HG02973 (cell line): Measurements from ENCODE around the gene PRKCZ.
"Not testable (repeated sequence)": the region's sequence is repeated elsewhere in the genome, so short reads cannot be mapped to it uniquely, and the experiment has no call there.

Experiments used
- ATAC-seq: cut with Tn5 transposase; IDR thresholded peaks from one replicate; pipeline ENCODE4 v1.9.1; 2021; ENCODE audit warnings: moderate library complexity; ENCODE audit not compliant: unreplicated experiment

Gene PRKCZ

DNA sequence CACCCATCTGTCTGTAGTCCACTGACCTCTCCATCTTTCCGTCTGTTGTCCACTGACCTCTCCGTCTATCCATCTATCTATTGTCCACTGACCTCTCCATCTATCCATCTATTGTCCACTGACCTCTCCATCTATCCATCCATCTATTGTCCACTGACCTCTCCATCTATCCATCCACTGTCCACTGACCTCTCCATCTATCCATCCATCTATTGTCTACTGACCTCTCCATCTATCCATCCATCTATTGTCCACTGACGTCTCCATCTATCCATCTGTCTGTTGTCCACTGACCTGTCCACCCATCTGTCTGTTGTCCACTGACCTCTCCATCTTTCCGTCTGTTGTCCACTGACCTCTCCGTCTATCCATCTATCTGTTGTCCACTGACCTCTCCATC lies 97.7 kb downstream of the PRKCZ start:
- ATAC-seq: not testable (repeated sequence)

DNA sequence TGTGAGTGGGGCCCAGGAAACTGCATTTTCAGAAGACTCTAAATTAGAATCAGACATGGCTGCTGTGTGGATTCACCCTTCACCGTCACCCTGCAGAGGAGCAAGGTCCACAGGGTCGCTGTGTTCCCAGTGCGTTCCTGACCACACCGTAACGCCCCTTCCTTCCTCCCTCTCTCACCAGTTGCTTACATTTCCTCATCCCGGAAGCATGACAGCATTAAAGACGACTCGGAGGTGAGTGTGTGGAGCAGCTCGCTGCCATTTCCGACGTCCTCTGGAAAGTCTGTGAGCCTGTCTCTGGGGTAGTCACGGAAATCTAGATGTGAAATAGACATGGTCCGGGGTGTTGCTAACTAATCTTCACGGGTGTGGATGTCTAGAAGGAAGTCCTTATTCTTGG lies 98.5 kb downstream of the PRKCZ start:
- ATAC-seq: no peak

DNA sequence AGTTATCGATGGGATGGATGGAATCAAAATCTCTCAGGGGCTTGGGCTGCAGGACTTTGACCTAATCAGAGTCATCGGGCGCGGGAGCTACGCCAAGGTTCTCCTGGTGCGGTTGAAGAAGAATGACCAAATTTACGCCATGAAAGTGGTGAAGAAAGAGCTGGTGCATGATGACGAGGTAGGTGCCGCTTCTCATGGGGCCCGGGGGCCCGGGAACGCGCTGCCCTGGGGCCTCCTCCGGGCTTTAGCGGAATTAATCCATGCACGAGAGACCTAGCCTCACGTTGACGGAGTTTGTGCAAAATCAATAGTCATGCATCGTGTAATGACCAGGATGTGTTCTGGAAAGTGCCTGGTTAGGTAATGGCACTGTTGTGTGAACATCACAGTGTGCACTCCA lies 100.6 kb downstream of the PRKCZ start:
- ATAC-seq: no peak

DNA sequence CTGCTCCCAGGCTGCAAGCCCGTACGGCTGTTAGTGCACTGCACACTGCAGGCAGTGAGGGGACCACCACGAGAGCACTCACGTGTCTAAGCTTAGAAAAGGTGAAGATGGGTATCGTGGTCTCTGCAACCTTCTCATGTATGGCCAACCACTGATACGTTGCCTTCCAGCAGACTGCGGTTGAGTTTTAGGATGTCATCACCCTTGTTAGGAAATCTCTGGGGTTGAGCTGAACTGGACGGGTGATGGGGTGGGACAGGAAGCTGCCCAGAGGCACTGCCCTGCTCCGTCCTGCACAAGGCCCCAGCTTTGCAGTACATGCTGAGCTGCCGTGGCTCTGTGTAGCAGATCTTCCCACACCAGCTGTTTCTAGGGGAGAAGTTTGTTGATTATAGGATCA lies 101.0 kb downstream of the PRKCZ start:
- no peak for ATAC-seq

DNA sequence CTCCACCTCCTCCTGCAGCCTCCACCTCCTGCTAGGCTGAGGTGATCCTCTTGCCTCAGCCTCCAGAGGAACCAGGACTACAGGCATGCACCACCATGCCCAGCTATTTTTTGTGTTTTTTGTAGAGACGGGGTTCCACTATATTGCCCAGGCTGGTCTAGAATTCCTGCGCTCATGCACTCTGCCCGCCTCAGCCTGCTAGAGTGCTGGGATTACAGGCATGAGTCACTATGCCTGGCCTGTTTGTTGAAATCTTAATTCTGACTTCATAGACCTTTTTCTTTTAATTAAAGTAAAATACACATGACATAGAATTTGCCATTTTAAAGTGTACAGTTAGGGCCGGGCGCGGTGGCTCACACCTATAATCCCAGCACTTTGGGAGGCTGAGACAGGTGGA lies 101.7 kb downstream of the PRKCZ start:
- no peak for ATAC-seq

DNA sequence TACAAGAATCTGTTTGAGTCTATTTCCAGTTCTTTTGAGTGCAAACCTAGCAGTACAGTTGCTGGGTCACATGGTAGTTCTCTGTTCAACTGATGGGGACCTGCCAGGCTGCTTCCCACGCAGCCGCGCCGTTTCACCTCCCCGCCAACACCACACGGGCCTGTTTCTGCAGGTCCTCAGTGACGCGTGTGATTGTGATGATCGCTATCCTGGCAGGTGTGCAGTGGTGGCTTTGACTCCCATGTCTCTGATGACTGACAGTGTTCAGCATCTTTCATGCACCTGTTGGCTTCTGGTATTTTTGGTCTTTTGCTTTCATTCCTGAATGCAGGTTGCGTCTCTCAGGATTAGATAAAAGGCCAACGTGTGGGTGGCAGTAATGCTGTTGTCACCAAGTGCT lies 102.7 kb downstream of the PRKCZ start:
- no peak for ATAC-seq

DNA sequence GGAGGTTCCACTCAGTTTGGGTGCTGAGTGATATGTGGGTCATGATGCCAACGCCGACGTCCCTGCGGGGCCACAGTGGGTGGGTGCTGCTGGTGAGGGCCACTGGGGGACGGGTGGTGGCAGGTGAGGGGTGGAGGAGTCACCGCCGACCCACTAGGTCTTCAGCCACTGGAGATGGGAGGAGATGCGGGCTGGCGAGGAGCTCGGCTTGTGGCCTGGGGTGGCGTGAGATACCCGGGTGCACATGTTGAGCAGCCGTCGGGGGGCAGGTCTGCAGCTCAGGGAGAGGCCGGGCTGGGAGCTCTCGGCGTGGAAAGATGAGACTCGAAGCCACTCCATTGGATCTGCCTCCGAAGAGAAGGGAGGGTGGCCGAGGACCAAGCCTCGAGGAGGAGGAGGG lies 103.8 kb downstream of the PRKCZ start:
- no peak for ATAC-seq

DNA sequence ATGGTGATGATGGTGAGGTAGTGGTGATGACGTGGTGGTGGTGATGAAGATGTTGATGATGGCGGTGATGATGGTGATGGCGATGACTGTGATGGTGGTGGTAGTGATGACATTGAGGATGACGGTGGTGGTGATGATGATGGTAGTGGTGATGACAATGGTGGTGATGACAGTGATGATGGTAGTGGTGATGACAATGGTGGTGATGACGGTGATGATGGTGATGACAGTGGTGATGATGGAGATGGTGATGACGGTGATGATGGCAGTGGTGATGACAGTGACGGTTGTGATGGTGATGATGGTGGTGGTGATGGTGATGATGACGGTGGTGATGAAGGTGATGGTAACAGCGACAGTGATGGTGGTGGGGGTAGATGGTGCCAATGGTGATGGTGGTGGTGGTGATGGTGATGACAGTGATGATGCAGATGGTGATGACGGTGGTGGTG lies 105.0 kb downstream of the PRKCZ start:
- ATAC-seq: no peak

DNA sequence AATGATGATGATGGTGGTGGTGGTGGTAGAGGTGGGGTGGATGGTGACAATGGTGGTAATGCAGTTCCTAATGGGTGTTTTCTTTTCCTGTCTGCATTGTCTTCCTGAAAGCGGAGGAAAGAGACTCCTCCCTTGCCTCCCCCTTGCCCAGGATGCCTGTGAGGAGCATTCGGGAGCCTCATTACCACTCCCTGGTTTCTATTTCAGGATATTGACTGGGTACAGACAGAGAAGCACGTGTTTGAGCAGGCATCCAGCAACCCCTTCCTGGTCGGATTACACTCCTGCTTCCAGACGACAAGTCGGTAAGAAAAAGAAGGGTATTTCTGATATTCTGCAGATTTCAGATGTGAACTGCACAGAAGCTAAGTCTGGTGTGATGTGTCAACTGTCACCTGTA lies 105.6 kb downstream of the PRKCZ start:
- ATAC-seq: no peak

DNA sequence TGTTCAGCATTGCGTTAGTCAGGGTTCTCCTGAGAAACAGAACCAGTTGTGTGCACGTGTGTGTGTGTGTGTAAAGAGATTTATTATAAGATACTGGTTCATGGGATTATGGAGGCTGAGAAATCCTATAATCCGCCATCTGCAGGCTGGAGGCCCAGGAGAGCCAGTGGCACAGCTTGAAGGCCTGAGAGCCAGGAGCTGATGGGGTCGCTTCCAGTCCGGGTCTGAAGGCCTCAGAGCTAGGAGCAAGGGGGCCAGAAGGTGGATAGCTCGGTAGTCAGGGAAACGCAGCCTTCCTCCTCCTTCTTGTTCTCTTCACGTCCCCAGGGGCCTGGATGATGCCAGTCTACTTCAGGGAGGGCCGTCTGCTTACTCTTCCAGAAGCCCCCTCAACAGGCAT lies 106.7 kb downstream of the PRKCZ start:
- ATAC-seq: no peak

DNA sequence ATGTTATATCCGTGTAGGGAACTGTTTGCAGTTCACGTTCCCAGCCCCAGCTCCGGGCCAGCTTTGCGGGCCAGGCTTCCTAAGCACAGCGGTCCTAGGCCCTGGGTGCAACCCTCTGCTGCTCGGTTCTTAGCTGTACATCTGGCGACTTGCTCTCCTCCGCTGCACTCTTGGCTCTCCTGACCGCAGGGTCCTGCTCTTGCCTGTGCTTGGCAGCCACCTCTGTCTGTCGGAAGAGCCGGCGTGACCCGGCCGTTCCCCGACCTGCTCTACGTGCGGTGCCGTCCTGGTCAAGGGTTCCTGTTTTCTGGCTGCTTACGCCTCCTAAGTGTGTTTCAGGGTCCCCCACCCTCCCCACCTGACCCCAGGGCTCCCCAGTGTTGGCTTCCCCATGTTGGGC lies 107.6 kb downstream of the PRKCZ start:
- no peak for ATAC-seq

DNA sequence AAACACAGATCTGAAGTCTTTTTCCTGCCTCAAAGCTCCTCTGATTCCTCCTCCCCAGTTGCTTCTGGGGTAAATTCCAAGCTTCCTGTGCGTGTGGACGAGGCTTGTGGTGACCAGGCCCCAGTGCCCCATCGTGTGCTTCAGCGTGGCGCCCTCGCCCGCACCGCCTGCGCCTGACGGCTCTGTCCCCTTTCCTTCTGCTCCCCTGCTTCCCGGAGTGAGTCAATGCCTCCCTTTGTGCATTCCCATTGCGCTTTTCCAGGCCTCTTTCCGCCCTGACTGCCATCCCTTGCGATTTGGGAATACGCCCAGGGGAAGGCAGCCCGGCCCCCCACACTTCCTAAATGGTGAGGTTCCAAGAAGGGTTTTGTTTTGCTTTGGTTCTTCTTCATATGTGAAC lies 108.1 kb downstream of the PRKCZ start:
- no peak for ATAC-seq

DNA sequence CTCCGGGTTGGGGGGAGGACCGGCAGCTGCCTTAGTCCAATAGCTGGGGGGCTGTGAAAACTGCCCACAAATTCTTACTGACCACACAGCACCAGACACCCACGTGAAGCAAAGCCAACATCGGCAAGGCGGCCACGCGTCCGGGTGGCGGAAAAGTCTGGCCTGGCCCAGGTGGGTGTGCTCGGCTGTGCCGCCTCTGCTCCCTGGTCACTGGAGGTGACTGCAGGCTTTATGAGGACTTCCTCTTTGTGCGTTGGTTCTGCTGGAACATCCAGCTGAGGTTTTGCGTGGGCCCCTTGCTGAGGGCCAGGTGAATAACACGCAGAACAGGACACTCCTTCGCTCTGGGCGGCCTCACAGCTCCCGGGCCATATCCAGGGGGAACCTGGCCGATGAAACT lies 108.9 kb downstream of the PRKCZ start:
- no peak for ATAC-seq

DNA sequence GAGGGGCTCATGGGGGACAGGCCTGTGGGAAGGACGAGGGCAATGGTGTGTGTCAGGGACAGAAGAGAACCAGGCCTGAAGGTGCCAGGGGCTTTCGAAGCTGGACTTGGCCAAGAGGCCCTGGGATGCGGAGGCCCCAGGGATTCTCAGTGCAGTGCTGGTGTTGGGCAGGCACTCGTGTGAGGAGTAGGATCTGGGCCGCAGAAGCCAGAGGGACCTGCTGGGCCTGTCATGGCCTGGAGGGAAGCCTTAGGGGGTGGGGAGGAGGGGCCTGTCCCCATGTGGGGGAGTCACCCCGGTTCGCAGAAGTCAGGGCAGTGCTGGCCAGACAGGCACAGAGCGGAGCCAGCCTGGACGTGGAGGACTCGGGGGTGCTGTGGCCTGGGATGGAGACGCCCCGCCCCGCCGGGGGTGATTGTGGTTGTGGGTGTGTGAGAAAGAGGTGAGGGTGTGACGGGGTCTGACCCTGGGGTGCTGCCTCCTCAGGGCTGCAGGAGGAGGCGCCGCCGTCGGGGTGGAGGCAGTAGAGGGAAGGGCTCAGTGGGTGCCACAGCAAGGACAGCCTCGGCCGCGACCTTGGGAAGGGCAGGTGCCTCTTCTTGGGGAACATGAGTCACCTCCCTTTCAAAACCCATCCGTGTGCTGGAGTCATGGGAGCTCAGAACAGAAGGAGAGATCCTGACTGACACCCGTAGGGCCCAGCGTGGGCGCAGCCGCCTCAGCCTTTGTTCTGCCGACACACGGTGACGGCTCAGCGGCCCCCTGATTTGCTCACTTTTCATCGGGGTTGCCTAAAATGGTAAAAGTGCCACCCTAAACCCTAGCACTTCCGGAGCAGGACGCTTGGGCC lies 110.5 kb downstream of the PRKCZ start:
- no peak for ATAC-seq

DNA sequence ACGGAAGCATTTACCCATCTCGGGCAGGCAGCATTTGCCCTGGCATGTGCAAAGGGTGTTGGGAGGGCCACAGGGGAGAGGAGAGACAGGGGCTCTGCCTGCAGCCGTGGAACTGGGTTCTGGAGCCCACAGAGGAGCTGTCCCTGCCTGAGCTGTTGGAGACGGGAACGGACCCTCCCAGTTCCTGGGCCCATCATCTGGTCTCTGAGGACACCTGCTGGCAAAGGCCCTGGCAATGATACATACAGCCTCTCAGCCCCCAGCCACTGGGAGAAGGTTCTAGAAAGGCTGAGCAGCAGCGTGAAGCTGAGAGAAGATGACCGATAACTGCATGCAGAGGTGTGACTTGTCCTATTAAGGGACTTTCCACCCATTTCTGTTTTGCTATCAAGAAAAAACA lies 113.0 kb downstream of the PRKCZ start:
- no peak for ATAC-seq

DNA sequence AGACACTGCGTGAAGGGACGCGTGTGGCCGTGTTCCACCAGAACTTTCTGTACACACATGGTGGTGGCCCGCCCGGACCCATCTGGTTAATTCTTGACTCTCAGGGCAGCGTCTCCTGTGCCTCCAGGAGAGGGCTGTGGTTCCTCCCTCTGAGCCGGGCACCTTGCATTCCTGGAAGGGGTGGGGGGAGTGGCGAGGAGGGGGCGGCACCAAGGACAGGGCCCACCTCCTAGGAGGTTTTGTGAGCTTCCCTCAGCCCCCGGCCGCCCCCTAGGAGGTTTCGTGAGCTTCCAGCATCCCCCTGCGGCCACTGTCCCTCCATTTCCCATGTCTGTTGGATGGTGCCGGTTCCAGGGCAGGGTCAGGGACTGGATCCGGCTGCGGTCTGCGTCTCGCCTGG lies 115.4 kb downstream of the PRKCZ start:
- no peak for ATAC-seq

DNA sequence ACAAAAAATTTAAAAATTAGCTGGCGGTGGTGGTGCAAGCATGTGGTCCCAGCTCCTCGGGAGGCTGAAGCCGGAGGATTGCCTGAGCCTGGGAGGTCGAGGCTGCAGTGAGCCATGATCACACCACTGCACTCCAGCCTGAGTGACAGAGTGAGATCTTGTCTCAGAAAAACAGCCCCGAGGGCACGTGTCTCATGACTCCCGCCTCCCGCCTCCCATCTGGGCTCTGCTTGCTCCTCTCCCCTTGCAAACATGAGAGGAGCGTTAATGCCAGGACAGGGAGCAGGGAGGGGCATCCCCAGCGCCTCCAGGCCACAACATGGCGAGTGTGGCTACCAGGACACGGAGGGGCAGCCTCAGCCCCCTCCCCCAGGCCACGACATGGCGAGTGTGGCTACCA lies 116.0 kb downstream of the PRKCZ start:
- no peak for ATAC-seq

DNA sequence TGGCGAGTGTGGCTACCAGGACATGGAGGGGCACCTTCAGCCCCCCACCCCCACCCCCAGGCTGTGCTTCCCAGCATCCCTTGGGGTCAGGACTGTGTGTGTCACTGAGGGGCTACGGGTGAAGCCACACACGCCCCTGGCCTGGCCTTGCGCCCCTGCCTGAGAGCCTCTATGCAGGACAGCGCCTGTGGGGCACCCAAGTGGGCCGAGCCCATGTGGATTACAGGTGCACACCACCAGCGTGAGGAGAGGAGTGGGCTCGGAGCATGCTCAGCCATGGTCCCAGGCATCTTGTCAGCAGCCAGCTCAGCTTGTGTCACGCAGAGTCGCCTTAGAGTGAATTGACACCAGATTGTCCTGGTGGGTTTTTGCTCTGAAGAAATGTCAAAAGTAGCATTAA lies 116.5 kb downstream of the PRKCZ start:
- ATAC-seq: no peak

DNA sequence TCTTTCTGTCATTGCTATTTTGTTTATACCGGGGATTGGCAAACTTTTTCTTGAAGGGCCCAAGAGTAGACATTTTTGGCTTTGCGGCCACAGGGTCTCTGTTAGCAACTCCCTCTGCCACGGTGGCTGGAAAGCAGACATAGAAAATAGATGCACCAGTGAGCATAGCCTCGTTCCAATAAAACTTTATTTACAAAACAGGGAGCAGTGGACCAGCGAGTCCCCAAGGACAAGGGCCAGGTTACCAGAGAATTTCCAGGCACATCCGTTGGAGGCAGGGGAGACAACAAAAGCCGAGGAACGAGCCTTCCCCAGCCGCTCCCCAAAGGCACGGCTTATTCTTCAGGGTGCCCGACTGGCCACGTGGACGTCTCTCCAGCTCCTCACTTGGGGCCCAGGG lies 117.9 kb downstream of the PRKCZ start:
- no peak for ATAC-seq

DNA sequence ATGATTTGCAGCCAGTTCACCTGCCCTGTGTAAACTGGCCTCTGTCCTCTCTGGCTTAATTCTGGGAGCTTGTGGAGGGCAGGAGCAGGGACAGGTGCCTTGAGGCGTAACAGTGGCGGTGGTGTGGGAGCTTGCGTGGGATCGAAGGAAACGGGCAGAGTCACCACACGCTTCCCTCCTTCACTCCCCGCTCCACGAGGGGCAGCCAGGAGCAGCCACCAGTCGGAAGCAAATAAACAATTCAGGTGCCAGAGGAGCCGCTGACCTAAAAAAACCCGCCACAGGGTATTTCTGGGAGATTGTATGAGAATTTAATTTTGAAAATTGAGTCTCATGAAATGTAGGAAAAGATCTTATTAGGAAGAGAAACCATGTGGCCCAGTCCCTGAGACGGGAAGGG lies 118.3 kb downstream of the PRKCZ start:
- no peak for ATAC-seq

DNA sequence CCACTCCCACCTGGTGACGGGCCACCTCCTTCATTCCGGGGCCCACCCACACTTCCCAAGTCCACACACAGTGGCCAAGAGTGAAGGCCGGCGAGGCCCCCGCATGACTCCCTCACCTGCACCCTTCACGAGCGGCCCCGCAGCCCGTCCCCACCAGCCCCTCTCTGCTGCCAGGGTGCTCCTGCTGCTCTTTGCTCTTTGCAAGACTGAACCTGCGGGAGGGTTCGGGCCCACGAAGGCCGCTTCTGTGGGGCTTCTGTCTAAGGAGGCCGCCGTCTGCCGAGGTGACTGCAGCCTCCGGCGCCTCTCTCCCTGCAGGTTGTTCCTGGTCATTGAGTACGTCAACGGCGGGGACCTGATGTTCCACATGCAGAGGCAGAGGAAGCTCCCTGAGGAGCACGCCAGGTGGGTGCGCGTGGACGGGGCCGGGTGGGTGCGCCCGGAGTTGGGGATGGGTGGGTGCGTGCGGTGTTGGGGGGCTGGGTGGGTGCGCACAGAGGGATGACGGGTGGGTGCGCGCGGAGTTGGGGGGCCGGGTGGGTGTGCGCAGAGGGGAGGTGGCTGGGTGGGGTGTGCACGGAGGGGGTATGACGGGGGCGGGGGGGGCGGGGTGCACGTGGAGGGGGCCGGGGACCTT lies 119.1 kb downstream of the PRKCZ start:
- no peak for ATAC-seq

DNA sequence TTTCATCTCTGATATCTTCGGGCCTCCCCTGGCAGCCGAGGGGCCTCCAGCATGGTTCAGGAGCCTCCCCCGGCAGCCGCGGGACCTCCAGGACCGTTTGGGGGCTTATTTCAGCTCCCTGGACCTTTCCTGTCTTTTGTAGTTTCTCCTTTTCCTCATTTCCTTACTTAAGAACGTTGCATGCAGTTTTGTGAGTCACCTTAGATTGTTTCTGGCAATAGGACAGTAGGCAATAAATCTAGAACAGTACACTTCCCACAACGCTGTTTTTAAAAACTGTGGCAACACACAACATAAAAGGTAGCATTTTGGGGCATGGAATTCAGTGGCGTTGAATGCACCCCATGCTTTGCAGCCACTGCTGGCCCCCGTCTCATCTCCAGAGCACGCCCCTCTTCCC lies 120.0 kb downstream of the PRKCZ start:
- ATAC-seq: no peak

DNA sequence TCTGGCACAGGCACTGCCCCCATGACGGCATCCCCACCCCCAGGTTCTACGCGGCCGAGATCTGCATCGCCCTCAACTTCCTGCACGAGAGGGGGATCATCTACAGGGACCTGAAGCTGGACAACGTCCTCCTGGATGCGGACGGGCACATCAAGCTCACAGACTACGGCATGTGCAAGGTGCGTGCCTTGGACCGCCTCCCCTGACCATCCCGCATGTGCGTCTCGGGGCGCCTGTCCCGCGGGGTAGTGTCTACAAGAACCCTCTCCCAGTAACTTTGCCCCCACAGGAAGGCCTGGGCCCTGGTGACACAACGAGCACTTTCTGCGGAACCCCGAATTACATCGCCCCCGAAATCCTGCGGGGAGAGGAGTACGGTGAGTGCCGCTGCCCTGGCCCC lies 121.8 kb downstream of the PRKCZ start:
- ATAC-seq: no peak
